SK-N-SH (cell line): Measurements from ENCODE around the gene MICB.

Experiments
- EP300 ChIP-seq, 2 experiments: IDR thresholded peaks; 2 replicates each; pipeline versions ENCODE4 v1.4.0 to v1.6.1; 2012; ENCODE audit warnings: borderline replicate concordance in 1 of 2, low read depth in 1 of 2, low read length in 1 of 2
- RAD21 ChIP-seq: IDR thresholded peaks from 2 replicates; pipeline ENCODE4 v1.6.1; 2012; ENCODE audit warnings: mild to moderate bottlenecking, low read length
- TF ChIP-seq, protein P1 (sequence below): IDR thresholded peaks from 2 replicates; pipeline ENCODE4 v1.6.1; 2012; ENCODE audit warnings: mild to moderate bottlenecking, low read depth, low read length, moderate library complexity
- TF ChIP-seq, protein P2 (sequence below): fragments of 150-350 bp; IDR thresholded peaks from 2 replicates; pipeline ENCODE4 v1.6.1; 2017; ENCODE audit warnings: antibody characterized with exemption, low read length, low read depth, borderline replicate concordance

DNA sequence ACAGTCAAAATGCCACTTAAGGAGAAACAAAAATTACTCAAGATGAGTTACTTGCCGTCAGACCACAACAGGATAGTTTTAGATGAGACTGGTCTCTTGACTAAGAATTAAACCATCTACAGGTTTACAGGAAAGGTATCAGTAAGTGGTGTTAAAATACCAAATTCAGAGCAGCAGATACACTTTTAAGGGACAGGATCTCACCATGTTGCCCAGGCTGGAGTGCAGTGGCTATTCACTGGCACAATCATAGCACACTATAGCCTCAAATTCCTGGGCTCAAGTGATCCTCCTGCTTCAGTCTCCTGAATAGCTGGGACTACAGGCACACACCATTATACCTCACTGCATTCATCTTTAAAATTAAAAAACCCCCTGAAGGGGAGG is 35.5 kb downstream of the MICB start:
- TF ChIP-seq EP300 (IDR thresholded peaks at IDR 0.05; ENCODE audit: borderline replicate concordance in 1 of 2, low read depth in 1 of 2, low read length in 1 of 2) (no peak), RAD21 (no peak)
- TF ChIP-seq, protein P1, sequence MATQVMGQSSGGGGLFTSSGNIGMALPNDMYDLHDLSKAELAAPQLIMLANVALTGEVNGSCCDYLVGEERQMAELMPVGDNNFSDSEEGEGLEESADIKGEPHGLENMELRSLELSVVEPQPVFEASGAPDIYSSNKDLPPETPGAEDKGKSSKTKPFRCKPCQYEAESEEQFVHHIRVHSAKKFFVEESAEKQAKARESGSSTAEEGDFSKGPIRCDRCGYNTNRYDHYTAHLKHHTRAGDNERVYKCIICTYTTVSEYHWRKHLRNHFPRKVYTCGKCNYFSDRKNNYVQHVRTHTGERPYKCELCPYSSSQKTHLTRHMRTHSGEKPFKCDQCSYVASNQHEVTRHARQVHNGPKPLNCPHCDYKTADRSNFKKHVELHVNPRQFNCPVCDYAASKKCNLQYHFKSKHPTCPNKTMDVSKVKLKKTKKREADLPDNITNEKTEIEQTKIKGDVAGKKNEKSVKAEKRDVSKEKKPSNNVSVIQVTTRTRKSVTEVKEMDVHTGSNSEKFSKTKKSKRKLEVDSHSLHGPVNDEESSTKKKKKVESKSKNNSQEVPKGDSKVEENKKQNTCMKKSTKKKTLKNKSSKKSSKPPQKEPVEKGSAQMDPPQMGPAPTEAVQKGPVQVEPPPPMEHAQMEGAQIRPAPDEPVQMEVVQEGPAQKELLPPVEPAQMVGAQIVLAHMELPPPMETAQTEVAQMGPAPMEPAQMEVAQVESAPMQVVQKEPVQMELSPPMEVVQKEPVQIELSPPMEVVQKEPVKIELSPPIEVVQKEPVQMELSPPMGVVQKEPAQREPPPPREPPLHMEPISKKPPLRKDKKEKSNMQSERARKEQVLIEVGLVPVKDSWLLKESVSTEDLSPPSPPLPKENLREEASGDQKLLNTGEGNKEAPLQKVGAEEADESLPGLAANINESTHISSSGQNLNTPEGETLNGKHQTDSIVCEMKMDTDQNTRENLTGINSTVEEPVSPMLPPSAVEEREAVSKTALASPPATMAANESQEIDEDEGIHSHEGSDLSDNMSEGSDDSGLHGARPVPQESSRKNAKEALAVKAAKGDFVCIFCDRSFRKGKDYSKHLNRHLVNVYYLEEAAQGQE, result no peak
- TF ChIP-seq, protein P2, sequence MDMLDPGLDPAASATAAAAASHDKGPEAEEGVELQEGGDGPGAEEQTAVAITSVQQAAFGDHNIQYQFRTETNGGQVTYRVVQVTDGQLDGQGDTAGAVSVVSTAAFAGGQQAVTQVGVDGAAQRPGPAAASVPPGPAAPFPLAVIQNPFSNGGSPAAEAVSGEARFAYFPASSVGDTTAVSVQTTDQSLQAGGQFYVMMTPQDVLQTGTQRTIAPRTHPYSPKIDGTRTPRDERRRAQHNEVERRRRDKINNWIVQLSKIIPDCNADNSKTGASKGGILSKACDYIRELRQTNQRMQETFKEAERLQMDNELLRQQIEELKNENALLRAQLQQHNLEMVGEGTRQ, result no peak
